Trophoblast cell (in vitro differentiated cells and primary cell): Measurements from ENCODE around the gene PPP1R12B.
A peak's percentile ranks its signal among the peaks of the same experiment; 100 is the strongest.

ENCODE experiments used
- DNase-seq, 2 donors: peaks; one replicate each; pipeline ENCODE4 v3.0.0-alpha.2; 2016
- H2AFZ ChIP-seq: 2 replicates; pipeline ENCODE4 v1.6.1; 2013; ENCODE audit warnings: low read length, moderate library complexity, mild to moderate bottlenecking; ENCODE audit not compliant: insufficient read depth, poor library complexity
- H2AK5ac ChIP-seq: 2 replicates; pipeline ENCODE4 v1.6.1; 2013; ENCODE audit warnings: mild to moderate bottlenecking, low read length
- H2BK120ac ChIP-seq: 2 replicates; pipeline ENCODE4 v1.6.1; 2013; ENCODE audit warnings: low read length, mild to moderate bottlenecking, moderate library complexity; ENCODE audit not compliant: insufficient read depth, poor library complexity
- H2BK12ac ChIP-seq: 2 replicates; pipeline ENCODE4 v1.6.1; 2013; ENCODE audit warnings: mild to moderate bottlenecking, low read length, moderate library complexity
- H2BK5ac ChIP-seq: 2 replicates; pipeline ENCODE4 v1.6.1; 2013; ENCODE audit warnings: low read length, low read depth, moderate library complexity, mild to moderate bottlenecking; ENCODE audit not compliant: poor library complexity
- H3K14ac ChIP-seq: 2 replicates; pipeline ENCODE4 v1.6.1; 2013; ENCODE audit warnings: mild to moderate bottlenecking, low read length
- H3K18ac ChIP-seq: 2 replicates; pipeline ENCODE4 v1.6.1; 2013; ENCODE audit warnings: mild to moderate bottlenecking, low read length
- H3K23ac ChIP-seq: 2 replicates; pipeline ENCODE4 v1.6.1; 2013; ENCODE audit warnings: low read length
- H3K27ac ChIP-seq: 2 replicates; pipeline ENCODE4 v1.5.1; 2013; ENCODE audit warnings: low read depth, mild to moderate bottlenecking, inconsistent platforms, low read length, moderate library complexity
- H3K27me3 ChIP-seq: 2 replicates; pipeline ENCODE4 v1.6.1; 2013; ENCODE audit warnings: inconsistent platforms, mild to moderate bottlenecking, low read length, moderate library complexity; ENCODE audit not compliant: insufficient read depth
- H3K36me3 ChIP-seq, 2 experiments: 1 replicate in 1 of 2; 2 replicates in 1 of 2; pipeline ENCODE4 v1.6.1; 2013; ENCODE audit warnings: low read length in 2 of 2, mild to moderate bottlenecking in 2 of 2, moderate library complexity in 1 of 2; ENCODE audit not compliant: insufficient read depth in 2 of 2, control insufficient read depth in 1 of 2
- H3K4ac ChIP-seq: 2 replicates; pipeline ENCODE4 v1.6.1; 2013; ENCODE audit warnings: low read depth, mild to moderate bottlenecking, low read length, moderate library complexity
- H3K4me1 ChIP-seq, 2 experiments: 1 replicate in 1 of 2; 2 replicates in 1 of 2; pipeline ENCODE4 v1.6.1; 2013; ENCODE audit warnings: low read length in 2 of 2, mild to moderate bottlenecking in 2 of 2, moderate library complexity in 1 of 2; ENCODE audit not compliant: insufficient read depth in 2 of 2, control insufficient read depth in 1 of 2
- H3K4me2 ChIP-seq: 2 replicates; pipeline ENCODE4 v1.6.1; 2013; ENCODE audit warnings: inconsistent platforms, mild to moderate bottlenecking, low read length, moderate library complexity
- H3K4me3 ChIP-seq: 2 replicates; pipeline ENCODE4 v1.5.1; 2013; ENCODE audit warnings: mild to moderate bottlenecking, low read depth, low read length, inconsistent platforms
- H3K79me1 ChIP-seq: one replicate; pipeline ENCODE4 v1.6.1; 2013; ENCODE audit warnings: low read length
- H3K79me2 ChIP-seq: 2 replicates; pipeline ENCODE4 v1.6.1; 2013; ENCODE audit warnings: low read length, mild to moderate bottlenecking; ENCODE audit not compliant: control insufficient read depth, insufficient read depth, poor library complexity
- H3K9ac ChIP-seq: 2 replicates; pipeline ENCODE4 v1.6.1; 2013; ENCODE audit warnings: mild to moderate bottlenecking, low read length
- H3K9me3 ChIP-seq: 2 replicates; pipeline ENCODE4 v1.6.1; 2013; ENCODE audit warnings: low read depth, mild to moderate bottlenecking, control low read depth, inconsistent platforms, low read length; ENCODE audit not compliant: insufficient read depth
- H4K12ac ChIP-seq: 2 replicates; pipeline ENCODE4 v1.6.1; 2013; ENCODE audit warnings: low read depth, mild to moderate bottlenecking, low read length, moderate library complexity
- H4K8ac ChIP-seq: 2 replicates; pipeline ENCODE4 v1.6.1; 2013; ENCODE audit warnings: low read depth, mild to moderate bottlenecking, low read length, moderate library complexity
- H4K91ac ChIP-seq: one replicate; pipeline ENCODE4 v1.6.1; 2013; ENCODE audit warnings: low read depth, mild to moderate bottlenecking, low read length, moderate library complexity
- whole genome bisulfite sequencing: extraction: QIAGEN DNeasy Blood & Tissue Kit; methylation state at CpG from one replicate; pipeline ENCODE4 v1.1.7; 2013; ENCODE audit warnings: missing lambda C conversion rate; ENCODE audit not compliant: insufficient read length, insufficient coverage; ENCODE audit errors: extremely low coverage; 5-methylcytosine and 5-hydroxymethylcytosine counted together

Gene PPP1R12B

DNA sequence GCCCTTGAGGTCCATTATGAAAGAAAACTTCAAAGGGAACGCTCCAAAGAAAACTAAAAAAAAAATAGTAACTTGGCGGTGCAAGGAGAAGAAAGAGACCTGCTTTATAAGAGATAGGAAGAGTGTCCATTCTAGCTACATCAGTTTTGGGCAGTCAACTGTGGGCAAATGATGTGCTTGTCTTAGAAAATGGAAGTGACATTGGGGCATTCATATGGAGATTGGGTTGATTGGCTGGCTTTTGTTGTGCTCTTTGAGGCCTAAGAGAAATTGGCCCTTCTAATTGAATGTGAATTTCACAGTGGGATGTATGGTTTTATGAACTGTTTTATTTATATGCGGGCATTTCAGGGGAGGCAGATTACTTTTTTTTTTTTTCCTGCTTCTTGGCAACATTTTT lies 13.2 kb downstream of the PPP1R12B start:
- Histone ChIP-seq H3K79me2 (no peaks in the 10 kb centered on the region), H2BK120ac (no peak overlapping the region), H3K27me3 (no peaks in the 10 kb centered on the region), H2AFZ (no peak overlapping the region), H2BK12ac (no peak overlapping the region), H3K9me3 (no peaks in the 10 kb centered on the region), H2AK5ac (no peak overlapping the region), H3K4me2 (no peak overlapping the region), H3K9ac (no peak overlapping the region), H3K36me3 (no peaks in the 10 kb centered on the region), H4K91ac (no peak overlapping the region), H3K4me3 (no peak overlapping the region), H3K18ac (no peak overlapping the region), H4K12ac (no peak overlapping the region), H3K27ac (no peak overlapping the region), H3K79me1 (no peaks in the 10 kb centered on the region), H3K4me1 (no peaks in the 10 kb centered on the region), H3K4ac (no peak overlapping the region), H4K8ac (no peak overlapping the region), H2BK5ac (no peak overlapping the region), H3K23ac (no peak overlapping the region), H3K14ac (no peak overlapping the region)
- DNase-seq: no peak
- no CpG with 5 or more reads among the region's 3 CpGs for WGBS

DNA sequence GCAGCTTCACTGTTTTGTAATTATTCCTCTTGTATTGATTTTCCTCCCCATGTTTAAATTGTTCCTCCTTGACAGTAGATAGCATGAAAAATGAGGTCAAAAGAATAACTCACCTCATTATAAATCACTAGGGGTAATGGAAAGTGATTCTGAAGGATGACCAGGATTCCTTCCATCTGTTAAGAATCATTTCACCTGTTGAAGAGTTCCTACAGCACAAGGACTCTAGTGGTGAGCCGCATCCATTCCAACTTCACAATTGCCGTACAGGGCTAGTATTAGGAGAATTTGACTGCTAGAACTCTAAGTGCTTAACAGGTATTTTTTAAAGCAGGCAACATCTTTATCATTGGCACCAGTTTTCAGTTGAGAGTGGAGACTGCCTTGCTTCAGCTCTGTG lies 13.7 kb downstream of the PPP1R12B start:
- Histone ChIP-seq H2BK12ac (no peak overlapping the region), H3K4ac (no peak overlapping the region), H3K4me1 (no peaks in the 10 kb centered on the region), H3K4me3 (no peak overlapping the region), H4K12ac (no peak overlapping the region), H3K27me3 (no peaks in the 10 kb centered on the region), H3K79me1 (no peaks in the 10 kb centered on the region), H3K14ac (no peak overlapping the region), H3K79me2 (no peaks in the 10 kb centered on the region), H3K18ac (no peak overlapping the region), H2BK5ac (no peak overlapping the region), H3K23ac (no peak overlapping the region), H3K4me2 (no peak overlapping the region), H2BK120ac (no peak overlapping the region), H4K8ac (no peak overlapping the region), H3K27ac (no peak overlapping the region), H3K9ac (no peak overlapping the region), H4K91ac (no peak overlapping the region), H3K36me3 (no peaks in the 10 kb centered on the region), H2AFZ (no peak overlapping the region), H2AK5ac (no peak overlapping the region), H3K9me3 (no peaks in the 10 kb centered on the region)
- DNase-seq: no peak
- WGBS: no CpG with 5 or more reads among the region's 2 CpGs

DNA sequence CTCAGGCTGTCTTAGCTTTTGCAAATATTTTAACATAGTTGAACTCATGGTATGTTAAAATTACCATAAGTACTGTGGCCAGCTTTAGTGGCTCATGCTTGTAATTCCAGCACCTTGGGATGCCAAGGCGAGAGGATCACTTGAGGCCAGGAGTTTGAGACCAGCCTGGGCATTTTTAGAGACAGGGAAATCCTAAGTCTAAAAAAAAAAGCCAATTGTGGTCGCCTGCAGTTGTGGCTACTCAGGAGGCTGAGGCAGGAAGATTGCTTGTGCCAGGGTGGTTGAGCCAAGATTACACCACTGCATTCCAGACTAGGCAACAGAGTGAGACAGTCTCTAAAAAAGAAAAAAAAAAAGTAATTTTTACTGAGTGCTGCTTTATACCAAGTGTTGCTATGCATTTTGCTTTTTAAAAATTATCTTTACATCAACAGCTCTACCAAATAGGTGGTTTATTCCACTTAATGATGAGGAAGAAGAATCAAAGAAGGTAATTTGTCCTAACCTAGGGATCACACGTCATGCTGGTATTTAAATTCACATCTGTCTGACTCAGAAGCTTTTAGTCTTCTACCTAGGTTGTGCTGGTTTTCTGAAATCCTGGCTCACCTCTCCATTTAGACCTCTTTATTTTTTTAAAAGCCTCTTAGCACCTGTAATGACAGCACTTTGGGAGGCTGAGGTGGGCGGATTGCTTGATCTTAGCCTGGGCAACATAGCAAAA lies 16.8 kb downstream of the PPP1R12B start:
- Histone ChIP-seq H3K4ac (no peak overlapping the region), H2BK120ac (no peak overlapping the region), H3K9me3 (no peaks in the 10 kb centered on the region), H3K4me2 (no peak overlapping the region), H3K79me1 (no peaks in the 10 kb centered on the region), H3K27ac (no peak overlapping the region), H3K4me1 (no peaks in the 10 kb centered on the region), H3K9ac (no peak overlapping the region), H3K27me3 (no peaks in the 10 kb centered on the region), H3K36me3 (no peaks in the 10 kb centered on the region), H2AFZ (no peak overlapping the region), H4K12ac (no peak overlapping the region), H3K18ac (no peak overlapping the region), H3K4me3 (no peak overlapping the region), H4K91ac (no peak overlapping the region), H3K14ac (no peak overlapping the region), H3K23ac (no peak overlapping the region), H2AK5ac (no peak overlapping the region), H3K79me2 (no peaks in the 10 kb centered on the region), H2BK5ac (no peak overlapping the region), H4K8ac (no peak overlapping the region), H2BK12ac (no peak overlapping the region)
- WGBS: no CpG with 5 or more reads among the region's 4 CpGs
- DNase-seq: peak; percentile 13 to 57

DNA sequence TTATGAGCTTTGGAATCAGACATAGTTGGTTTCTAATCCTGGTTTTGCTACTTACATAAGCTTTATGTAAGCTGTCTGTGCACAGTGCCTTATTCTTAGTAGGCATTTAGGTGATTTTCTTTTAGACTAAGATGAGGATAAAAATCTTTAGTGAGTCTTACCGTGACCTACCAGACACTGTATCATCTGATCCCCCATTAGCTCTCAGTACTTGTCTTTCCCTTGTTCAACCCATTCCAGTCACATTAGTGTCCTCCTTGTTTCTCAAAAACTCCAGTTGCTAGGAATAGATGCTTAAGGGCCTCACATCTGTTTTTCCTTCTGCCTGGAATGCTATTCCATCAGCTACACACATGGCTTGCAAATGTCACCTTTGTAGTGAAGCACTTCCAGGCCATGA lies 18.8 kb downstream of the PPP1R12B start:
- H3K14ac ChIP-seq: no peak overlapping the region
- H4K12ac ChIP-seq: no peak overlapping the region
- H3K79me2 ChIP-seq: no peaks in the 10 kb centered on the region
- H3K27me3 ChIP-seq: no peaks in the 10 kb centered on the region
- H3K9me3 ChIP-seq: no peaks in the 10 kb centered on the region
- H4K91ac ChIP-seq: no peak overlapping the region
- H3K36me3 ChIP-seq: no peaks in the 10 kb centered on the region
- no peak overlapping the region for H2AFZ ChIP-seq
- no peaks in the 10 kb centered on the region for H3K79me1 ChIP-seq
- H2BK12ac ChIP-seq: no peak overlapping the region
- H2BK5ac ChIP-seq: no peak overlapping the region
- H3K4me2 ChIP-seq: no peak overlapping the region
- no peak overlapping the region for H4K8ac ChIP-seq
- H3K27ac ChIP-seq: no peak overlapping the region
- no peaks in the 10 kb centered on the region for H3K4me1 ChIP-seq
- H3K9ac ChIP-seq: no peak overlapping the region
- DNase-seq: peak in 1 of 2 donors; percentile 30
- no peak overlapping the region for H2AK5ac ChIP-seq
- no peak overlapping the region for H3K18ac ChIP-seq
- H3K4ac ChIP-seq: no peak overlapping the region
- no peak overlapping the region for H2BK120ac ChIP-seq
- no CpG with 5 or more reads among the region's 1 CpG for WGBS
- no peak overlapping the region for H3K23ac ChIP-seq
- H3K4me3 ChIP-seq: no peak overlapping the region
